ENCODE results near the gene CEL.

DNA sequence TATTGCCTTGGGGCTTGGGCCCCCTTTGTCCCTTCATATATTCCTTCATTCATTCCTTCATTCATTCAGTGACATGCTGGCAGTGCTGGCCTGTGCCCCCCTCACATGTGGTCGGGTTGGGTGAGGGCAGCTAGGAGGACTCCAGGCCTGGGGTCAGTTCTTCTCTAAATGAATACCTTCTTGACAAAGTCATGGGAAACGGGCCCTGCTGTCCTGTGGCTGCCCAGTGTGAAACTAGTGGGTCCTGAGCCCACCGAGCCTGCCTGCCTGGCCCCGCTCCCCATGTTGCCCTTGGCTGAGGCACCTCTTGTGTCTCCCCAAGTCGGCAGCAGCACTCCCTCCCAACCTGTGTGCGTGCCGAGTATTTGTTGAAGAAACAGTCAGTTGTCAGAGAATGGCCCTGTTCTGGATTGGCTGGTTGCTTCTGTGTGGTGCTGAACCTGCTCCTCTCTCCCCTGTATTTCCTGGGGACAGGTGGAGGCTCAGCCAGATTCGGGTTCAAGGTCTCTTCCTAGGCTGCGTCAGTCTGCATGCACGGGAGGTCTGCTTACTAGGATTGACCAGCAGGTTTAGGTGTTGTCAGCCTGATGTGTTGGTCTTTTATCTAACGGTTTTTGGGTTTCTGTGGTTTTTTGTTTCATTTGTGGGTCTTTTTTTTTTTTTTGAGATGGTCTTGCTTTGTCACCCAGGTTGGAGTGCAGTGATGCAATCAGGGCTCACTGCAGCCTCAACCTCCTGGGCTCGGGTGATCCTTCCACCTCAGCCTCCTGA is 3.0 kb upstream of the CEL start:
- TF ChIP-seq, protein P1, sequence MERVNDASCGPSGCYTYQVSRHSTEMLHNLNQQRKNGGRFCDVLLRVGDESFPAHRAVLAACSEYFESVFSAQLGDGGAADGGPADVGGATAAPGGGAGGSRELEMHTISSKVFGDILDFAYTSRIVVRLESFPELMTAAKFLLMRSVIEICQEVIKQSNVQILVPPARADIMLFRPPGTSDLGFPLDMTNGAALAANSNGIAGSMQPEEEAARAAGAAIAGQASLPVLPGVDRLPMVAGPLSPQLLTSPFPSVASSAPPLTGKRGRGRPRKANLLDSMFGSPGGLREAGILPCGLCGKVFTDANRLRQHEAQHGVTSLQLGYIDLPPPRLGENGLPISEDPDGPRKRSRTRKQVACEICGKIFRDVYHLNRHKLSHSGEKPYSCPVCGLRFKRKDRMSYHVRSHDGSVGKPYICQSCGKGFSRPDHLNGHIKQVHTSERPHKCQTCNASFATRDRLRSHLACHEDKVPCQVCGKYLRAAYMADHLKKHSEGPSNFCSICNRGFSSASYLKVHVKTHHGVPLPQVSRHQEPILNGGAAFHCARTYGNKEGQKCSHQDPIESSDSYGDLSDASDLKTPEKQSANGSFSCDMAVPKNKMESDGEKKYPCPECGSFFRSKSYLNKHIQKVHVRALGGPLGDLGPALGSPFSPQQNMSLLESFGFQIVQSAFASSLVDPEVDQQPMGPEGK (CRISPR knock-in tag; IDR thresholded peaks at IDR 0.05; ENCODE audit: borderline replicate concordance) = no peak
- TF ChIP-seq, protein P2, sequence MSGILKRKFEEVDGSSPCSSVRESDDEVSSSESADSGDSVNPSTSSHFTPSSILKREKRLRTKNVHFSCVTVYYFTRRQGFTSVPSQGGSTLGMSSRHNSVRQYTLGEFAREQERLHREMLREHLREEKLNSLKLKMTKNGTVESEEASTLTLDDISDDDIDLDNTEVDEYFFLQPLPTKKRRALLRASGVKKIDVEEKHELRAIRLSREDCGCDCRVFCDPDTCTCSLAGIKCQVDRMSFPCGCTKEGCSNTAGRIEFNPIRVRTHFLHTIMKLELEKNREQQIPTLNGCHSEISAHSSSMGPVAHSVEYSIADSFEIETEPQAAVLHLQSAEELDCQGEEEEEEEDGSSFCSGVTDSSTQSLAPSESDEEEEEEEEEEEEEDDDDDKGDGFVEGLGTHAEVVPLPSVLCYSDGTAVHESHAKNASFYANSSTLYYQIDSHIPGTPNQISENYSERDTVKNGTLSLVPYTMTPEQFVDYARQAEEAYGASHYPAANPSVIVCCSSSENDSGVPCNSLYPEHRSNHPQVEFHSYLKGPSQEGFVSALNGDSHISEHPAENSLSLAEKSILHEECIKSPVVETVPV (CRISPR knock-in tag; IDR thresholded peaks at IDR 0.05) = no peak
- TF ChIP-seq ZNF565 (CRISPR knock-in tag; conservative IDR thresholded peaks at IDR 0.05; ENCODE audit: low read depth) (no peak), ISL1 (CRISPR knock-in tag; IDR thresholded peaks at IDR 0.05) (no peak), ZNF8 (CRISPR knock-in tag; IDR thresholded peaks at IDR 0.05) (no peak), GLIS3 (CRISPR knock-in tag; IDR thresholded peaks at IDR 0.05) (no peak), SNAI2 (CRISPR knock-in tag; IDR thresholded peaks at IDR 0.05) (no peak), RARB (CRISPR knock-in tag; IDR thresholded peaks at IDR 0.05) (no peak), ZFP30 (CRISPR knock-in tag; IDR thresholded peaks at IDR 0.05) (no peak), ZFP3 (CRISPR knock-in tag; IDR thresholded peaks at IDR 0.05) (no peak), CSDC2 (CRISPR knock-in tag; IDR thresholded peaks at IDR 0.05) (no peak), TCF4 (CRISPR knock-in tag; IDR thresholded peaks at IDR 0.05; ENCODE audit: borderline replicate concordance) (no peak)

All from SK-N-SH treated with all-trans-retinoic acid at 6 μM for 48 hours (cell line).